ENCODE results near the gene GOLT1B.

Gene GOLT1B

DNA sequence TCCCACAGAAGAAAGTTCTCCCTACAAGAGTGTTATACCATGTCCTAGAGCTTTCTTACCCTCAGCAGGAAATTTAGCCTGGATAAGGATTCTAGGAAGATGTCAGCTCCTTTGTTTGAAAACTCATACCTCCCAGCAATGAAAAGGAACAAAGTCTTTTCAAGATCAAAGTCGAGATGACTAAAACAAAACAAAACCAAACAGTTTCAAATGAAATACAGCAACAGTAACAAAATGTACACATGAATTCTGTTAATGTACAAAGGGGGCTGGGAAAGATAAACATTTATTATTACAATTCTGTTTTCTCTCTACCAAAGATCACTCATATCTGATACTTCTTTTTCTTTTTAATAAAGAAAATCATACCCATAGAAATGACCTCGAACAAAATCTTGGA, 61.3 kb downstream of the GOLT1B start:
- in situ Hi-C loops (cut with MboI; ENCODE audit: low pct_unique_long_range_greater_than_20kb, low sequenced_read_pairs, unreplicated experiment), result no loop called here
- DNase-seq (ENCODE audit: low spot score), result no peak
- TF ChIP-seq, protein P1, sequence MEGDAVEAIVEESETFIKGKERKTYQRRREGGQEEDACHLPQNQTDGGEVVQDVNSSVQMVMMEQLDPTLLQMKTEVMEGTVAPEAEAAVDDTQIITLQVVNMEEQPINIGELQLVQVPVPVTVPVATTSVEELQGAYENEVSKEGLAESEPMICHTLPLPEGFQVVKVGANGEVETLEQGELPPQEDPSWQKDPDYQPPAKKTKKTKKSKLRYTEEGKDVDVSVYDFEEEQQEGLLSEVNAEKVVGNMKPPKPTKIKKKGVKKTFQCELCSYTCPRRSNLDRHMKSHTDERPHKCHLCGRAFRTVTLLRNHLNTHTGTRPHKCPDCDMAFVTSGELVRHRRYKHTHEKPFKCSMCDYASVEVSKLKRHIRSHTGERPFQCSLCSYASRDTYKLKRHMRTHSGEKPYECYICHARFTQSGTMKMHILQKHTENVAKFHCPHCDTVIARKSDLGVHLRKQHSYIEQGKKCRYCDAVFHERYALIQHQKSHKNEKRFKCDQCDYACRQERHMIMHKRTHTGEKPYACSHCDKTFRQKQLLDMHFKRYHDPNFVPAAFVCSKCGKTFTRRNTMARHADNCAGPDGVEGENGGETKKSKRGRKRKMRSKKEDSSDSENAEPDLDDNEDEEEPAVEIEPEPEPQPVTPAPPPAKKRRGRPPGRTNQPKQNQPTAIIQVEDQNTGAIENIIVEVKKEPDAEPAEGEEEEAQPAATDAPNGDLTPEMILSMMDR (IDR thresholded peaks at IDR 0.05; ENCODE audit: extremely low read depth, insufficient read depth, missing control alignments), result no peak

DNA sequence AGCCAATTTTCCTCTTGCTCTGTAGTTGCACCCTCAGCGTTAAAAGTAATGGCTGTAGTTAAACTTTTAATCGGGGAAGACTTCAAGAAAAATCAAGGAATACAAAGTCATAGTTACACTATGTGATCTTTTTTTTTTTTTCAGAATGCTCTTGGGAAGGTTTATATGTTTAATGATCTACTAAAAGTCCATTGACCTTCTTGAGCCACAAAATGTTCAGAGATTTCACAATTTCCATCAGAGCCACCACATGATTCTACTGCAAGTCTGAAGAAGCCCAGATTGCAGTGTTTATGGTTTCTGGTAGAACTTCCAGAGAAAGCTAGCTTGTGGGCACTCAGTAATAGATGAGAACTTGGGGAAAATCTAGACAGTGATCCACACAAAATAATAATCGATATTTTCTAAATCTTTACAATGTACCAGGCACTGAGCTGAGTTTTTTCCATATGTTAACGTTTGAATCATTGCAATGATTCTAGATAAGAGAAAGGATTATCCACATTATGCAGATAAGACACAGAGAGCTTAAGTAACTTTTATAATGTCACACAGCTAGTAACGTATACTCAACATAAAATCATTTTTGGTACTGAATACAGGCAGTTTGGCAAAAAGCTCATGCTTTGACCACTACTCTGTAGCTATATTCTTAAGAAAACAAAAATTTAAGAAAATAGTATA, 64.8 kb downstream of the GOLT1B start:
- in situ Hi-C loops (cut with MboI; ENCODE audit: low pct_unique_long_range_greater_than_20kb, low sequenced_read_pairs, unreplicated experiment), result no loop called here
- DNase-seq (ENCODE audit: low spot score), result no peak
- TF ChIP-seq, protein P1 (IDR thresholded peaks at IDR 0.05; ENCODE audit: extremely low read depth, insufficient read depth, missing control alignments), result no peak

DNA sequence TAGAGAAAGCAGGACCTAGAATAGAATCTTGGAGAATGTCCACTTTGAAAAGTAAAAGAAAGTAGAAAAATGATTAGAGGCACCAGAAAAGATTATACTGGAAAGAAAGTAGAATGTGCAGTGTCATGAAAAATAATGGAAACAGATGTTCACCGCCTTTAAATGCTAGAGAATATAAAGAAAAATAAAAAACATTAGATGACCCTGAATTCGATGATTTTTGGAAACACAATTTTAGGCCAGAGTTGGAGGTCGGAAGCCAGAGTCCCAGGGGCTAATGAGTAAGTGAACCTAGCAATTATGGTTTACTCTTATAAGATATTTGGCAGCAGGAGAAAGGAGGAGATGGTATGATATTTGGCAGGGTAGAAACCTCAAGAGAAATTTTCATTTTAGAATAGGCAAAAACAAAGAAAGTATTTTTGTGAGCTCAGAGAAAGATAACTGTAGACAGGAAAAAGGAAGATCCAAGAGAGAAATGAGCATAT, 65.4 kb downstream of the GOLT1B start:
- TF ChIP-seq, protein P1 (IDR thresholded peaks at IDR 0.05; ENCODE audit: extremely low read depth, insufficient read depth, missing control alignments), result no peak
- DNase-seq (ENCODE audit: low spot score), result no peak
- in situ Hi-C loops (cut with MboI; ENCODE audit: low pct_unique_long_range_greater_than_20kb, low sequenced_read_pairs, unreplicated experiment), result no loop called here

Measured in GM13977 (cell line).